GM21576 (cell line): ENCODE measurements around the gene LAMB1.
"Not testable (repeated sequence)": the region's sequence is repeated elsewhere in the genome, so short reads cannot be mapped to it uniquely, and the experiment has no call there.

Experiments
- ATAC-seq: cut with Tn5 transposase; IDR thresholded peaks from one replicate; pipeline ENCODE4 v1.9.1; 2021; ENCODE audit warnings: mild to moderate bottlenecking, moderate library complexity; ENCODE audit not compliant: unreplicated experiment

Gene LAMB1

DNA sequence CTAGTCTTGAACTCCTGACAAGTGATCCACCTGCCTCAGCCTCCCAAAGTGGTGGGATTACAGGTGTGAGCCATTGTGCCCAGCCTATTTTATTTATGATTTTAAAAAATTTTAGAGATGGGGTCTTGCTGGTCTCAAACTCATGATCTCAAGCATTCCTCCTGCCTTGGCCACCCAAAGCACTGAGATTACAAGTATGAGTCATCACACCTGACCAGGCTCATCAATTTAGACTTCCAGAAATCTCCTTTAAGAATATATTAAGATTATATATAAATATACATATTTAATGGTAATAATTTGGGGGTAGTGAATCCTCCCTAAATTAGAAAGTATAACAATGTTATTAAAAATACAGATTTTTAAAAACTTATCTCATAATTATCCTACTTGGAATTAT lies 29.1 kb downstream of the LAMB1 start:
- no peak for ATAC-seq

- no peak for ATAC-seq
Observed at GRCh38 chr7:107972941-107973376, 30.0 kb downstream of the LAMB1 start.

- ATAC-seq = no peak
Observed at GRCh38 chr7:107972075-107972482, 30.9 kb downstream of the LAMB1 start.

DNA sequence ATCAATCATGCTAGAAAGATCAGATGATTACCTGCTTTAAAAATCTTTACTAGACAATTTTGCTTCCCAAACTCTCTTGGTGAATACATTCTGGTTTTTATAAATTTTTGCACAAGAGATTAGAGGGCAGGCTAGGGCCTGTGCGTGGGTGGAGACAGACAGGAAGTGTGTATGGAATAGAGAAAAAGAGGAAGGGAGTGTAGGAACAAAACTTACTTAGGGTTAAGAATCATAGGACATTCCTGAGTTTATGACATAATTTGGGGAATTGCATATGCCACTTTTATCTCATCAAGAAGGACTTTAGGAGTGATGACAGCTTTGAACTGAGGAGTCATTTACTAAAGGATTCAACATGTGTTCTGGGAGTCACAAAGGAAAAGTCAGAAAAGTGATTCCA lies 31.3 kb downstream of the LAMB1 start:
- ATAC-seq = no peak

- no peak for ATAC-seq
Observed at GRCh38 chr7:107971100-107971499, 31.9 kb downstream of the LAMB1 start.

DNA sequence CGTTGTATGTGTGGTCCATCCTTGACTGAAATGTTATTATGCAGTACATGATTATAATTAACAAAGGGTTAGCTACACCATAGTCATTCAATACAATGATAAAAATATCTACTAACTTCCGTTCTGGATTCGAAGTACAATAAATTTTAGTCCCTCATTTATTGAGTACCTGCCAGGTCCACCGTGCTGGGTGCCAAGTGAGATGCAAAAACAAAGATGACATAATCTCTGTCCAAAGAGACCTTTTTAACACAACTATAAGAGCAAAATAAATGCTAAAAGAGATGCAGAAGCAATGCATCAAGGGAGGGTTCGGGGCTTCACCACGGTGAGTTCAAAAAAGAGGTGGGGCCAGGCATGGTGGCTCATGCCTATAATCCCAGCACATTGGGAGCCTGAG lies 33.1 kb downstream of the LAMB1 start:
- ATAC-seq = no peak

DNA sequence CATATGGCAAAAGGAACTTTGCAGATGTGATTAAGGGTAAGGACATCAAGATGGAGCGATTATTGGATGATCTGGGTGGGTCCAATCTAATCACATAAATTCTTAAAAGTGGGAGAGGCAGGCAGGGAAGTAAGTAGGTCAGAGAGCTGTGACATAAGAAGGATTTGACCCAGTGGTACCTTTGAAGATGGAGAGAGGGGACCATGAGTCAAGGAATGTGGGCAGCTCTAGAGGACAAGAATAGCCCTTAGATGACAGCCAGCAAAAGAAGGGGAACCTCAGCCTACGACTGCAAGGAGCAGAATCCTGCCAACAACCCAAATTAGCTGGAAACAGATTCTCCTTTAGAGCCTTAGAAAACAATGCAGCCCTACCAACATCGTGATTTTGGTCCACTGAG lies 34.5 kb downstream of the LAMB1 start:
- no peak for ATAC-seq

DNA sequence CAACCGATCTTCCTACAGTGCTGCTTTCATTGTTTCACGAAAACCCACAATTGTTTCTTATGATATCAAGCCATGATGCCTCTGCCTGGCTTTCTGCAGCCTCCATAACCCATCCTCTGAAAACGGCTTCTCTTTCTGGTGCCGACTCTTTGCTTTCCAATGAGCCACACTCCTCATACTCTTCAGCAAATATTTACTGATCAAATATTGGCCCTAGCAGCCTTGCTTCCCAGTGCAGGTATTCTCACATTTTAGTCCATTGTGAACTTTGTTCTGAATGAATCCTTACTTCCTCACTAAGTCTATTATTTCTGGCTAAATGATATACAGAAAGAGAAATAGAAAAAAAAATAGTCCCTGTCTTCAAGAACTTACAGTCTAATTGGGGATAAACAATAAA lies 35.5 kb downstream of the LAMB1 start:
- ATAC-seq = no peak

- no peak for ATAC-seq
Observed at GRCh38 chr7:107966711-107967110, 36.2 kb downstream of the LAMB1 start.

GRCh38 chr7:107964510-107964909 lies 38.5 kb downstream of the LAMB1 start:
- no peak for ATAC-seq

GRCh38 chr7:107962817-107963216 lies 40.1 kb downstream of the LAMB1 start:
- no peak for ATAC-seq

DNA sequence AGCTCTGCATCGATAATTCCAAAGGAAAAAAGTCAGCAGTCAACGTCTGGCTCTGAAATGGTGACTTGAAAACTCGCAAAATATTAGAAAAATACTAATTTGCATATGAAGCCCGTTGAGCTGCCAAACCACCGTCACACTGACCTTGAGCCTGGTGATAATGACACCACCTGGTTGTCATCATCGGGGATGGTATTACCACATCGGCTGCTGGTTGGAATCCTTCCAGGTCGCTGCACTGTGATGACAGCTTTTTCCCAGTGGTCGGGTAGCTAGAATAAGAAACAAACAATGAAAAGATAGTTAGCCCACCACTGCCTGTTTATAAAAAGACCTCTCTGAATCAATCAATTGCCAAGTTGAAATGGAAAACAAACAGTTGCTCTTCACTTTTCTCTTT lies 41.6 kb downstream of the LAMB1 start:
- no peak for ATAC-seq

DNA sequence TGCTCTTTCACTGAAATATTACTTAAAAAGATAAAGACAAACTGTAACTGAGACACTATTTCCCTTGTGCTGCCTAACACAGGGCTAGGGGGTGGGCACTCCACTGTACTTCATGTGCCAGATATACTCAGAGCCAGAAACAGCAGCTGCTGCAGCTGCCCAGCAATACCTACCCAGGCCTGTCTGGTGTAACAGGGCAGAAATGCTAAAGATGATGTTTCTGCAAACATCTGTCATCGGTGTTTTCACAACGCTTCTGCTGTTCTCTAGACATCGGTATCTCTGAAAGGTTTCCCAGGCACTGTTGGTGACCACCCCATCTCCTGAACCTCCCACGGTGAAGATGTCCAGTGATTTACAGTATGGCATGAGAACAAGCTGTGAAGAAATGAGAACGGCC lies 42.7 kb downstream of the LAMB1 start:
- no peak for ATAC-seq

- no peak for ATAC-seq
Observed at GRCh38 chr7:107959527-107959898, 43.4 kb downstream of the LAMB1 start.

GRCh38 chr7:107958764-107959526 lies 44.0 kb downstream of the LAMB1 start:
- ATAC-seq = no peak

DNA sequence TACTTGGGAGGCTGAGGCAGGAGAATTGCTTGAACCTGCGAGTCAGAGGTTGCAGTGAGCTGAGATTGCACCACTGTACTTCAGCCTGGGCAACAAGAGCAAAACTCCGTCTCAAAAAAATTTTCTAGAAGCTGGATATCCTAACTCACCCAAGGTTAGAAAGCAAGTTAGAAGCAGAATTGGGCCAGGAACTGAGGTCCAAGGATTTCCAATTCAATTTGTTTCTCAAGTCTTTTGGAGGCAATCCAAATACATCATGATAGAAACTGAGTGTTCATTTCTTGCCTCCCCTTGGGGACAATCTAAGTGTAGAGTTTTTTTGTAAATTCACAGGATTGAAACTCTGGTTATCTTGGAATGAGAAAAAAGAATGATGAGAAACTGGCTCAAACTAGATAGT lies 45.5 kb downstream of the LAMB1 start:
- ATAC-seq = no peak

DNA sequence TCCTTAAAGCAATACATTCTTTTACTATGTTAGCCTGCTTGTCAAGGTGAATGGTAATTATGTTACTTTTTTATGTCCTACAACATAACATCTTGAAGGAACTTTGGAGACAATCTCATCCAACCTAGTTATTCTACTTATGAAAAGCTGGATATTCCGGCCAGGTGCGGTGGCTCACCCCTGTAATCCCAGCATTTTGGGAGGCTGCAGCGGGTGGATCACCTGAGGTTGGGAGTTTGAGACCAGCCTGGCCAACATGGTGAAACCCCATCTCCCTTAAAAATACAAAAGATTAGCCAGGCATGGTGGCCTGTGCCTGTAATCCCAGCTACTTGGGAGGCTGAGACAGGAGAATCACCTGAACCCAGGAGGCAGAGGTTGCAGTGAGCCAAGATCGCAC lies 46.0 kb downstream of the LAMB1 start:
- not testable (repeated sequence) for ATAC-seq

DNA sequence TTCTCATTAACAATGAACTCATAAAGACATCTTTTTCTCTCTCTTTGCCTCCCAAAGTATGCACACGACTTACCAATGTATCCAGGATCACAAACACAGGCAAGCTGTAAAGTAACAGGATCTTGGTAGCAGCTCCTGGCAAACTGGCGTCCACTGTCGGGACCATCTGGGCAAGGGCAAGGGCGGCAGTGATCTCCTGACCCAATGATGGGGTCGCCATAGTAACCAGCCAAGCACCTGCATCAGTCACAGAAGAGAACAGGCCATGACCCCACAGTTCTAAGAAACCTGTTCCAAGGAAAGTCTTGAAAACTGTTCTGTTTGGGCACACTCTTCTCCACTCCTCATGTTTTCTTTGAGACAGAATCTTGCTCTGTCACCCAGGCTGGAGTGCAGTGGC lies 47.6 kb downstream of the LAMB1 start:
- ATAC-seq = no peak

- no peak for ATAC-seq
Observed at GRCh38 chr7:107953924-107954303, 49.0 kb downstream of the LAMB1 start.

- no peak for ATAC-seq
Observed at GRCh38 chr7:107953265-107953923, 49.6 kb downstream of the LAMB1 start.

GRCh38 chr7:107951896-107952295 lies 51.1 kb downstream of the LAMB1 start:
- no peak for ATAC-seq

GRCh38 chr7:107951172-107951787 lies 51.7 kb downstream of the LAMB1 start:
- no peak for ATAC-seq
